Progenitor cell of endocrine pancreas (in vitro differentiated cells): ENCODE results near the gene EYA4. TPM values are rescaled to one million over a fixed set of nuclear protein-coding genes. Genes with fewer than 3 reads are reported as not detected.

Experiments used
- DNase-seq: peaks from one replicate; pipeline ENCODE4 v3.0.0; 2021; ENCODE audit warnings: low spot score; ENCODE audit not compliant: unreplicated experiment
- H3K27ac Mint-ChIP-seq: 2 replicates; pipeline ENCODE4 v1.8.0; 2021; ENCODE audit warnings: mild to moderate bottlenecking, moderate library complexity, mixed read lengths
- H3K27me3 Mint-ChIP-seq: 2 replicates; pipeline ENCODE4 v1.8.0; 2021; ENCODE audit warnings: mixed read lengths
- H3K36me3 Mint-ChIP-seq: 2 replicates; pipeline ENCODE4 v1.8.0; 2022; ENCODE audit warnings: mixed read lengths; ENCODE audit not compliant: insufficient read depth
- H3K4me1 Mint-ChIP-seq: 2 replicates; pipeline ENCODE4 v1.8.0; 2021; ENCODE audit warnings: low read depth, mixed read lengths
- H3K4me3 Mint-ChIP-seq: 2 replicates; pipeline ENCODE4 v1.8.0; 2021; ENCODE audit warnings: low read depth, mild to moderate bottlenecking, moderate library complexity, mixed read lengths
- H3K9me3 Mint-ChIP-seq: 2 replicates; pipeline ENCODE4 v1.8.0; 2021; ENCODE audit warnings: low read depth, mixed read lengths
- long read RNA-seq: library from polyadenylated mRNA; unstranded; transcript quantifications from one replicate; pipeline ENCODE4 v2.0.0, GENCODE V29; 2020
- total RNA-seq: library from RNA; stranded (reverse); gene quantifications from 2 replicates; pipeline ENCODE4 v1.2.1, GENCODE V29; 2021
- TF ChIP-seq, protein P1 (sequence below): fragments of 200-600 bp; sonication (generic); IDR thresholded peaks from one replicate; pipeline ENCODE4 v1.5.0; 2021; ENCODE audit warnings: antibody characterized with exemption, mild to moderate bottlenecking; ENCODE audit not compliant: unreplicated experiment

Gene EYA4, protein sequence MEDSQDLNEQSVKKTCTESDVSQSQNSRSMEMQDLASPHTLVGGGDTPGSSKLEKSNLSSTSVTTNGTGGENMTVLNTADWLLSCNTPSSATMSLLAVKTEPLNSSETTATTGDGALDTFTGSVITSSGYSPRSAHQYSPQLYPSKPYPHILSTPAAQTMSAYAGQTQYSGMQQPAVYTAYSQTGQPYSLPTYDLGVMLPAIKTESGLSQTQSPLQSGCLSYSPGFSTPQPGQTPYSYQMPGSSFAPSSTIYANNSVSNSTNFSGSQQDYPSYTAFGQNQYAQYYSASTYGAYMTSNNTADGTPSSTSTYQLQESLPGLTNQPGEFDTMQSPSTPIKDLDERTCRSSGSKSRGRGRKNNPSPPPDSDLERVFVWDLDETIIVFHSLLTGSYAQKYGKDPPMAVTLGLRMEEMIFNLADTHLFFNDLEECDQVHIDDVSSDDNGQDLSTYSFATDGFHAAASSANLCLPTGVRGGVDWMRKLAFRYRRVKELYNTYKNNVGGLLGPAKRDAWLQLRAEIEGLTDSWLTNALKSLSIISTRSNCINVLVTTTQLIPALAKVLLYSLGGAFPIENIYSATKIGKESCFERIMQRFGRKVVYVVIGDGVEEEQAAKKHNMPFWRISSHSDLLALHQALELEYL
- total RNA-seq = 0.33 and 0.41 TPM in 2 replicates
- long read RNA-seq = 0 reads

DNA sequence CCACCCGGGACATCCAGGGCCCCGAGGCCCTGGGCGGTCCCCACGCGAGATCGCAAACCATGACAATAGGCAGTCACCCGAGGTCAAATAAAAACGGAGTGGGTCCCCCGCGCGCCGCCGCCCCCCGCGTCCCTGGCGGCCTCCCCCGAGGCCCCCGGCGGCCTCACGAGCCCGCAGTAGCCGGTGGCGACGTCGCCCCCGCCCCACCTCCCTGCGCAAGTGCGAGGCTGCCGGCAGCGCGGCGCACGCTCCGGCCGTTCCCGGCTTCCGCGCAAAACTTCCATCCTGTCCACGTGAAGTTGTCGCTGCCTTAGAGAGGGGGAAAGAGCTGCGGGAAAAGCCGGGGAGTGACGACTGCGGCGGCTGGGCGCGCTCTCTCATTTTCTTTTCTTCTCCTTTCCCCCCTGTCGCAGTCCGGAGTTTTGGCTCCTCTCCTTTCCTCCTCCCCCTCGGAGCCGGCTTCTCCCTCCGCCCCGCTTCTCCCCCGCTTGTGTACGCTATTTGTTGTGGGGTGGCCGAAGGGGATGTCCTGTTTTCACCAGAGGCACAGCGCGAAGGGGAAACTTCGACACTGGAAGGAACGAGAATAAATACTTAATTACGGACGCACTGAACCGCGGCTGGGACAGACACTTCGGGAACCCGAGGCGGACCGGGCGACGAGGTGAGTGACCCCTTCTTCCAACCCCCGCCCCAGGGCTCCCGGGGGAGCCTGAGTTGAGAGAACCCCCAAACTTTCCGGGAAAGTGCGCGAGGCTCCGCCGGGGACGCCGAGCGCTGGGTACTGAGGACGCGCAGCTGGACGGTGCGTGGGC, at the start of gene EYA4:
Gene EYA4 (plus strand): TSS at position 272 of the 815 bp plus-strand sequence. CDS start 33,424 bp downstream, outside the sequence.
- H3K27ac Mint-ChIP-seq = peak within 1 kb of the TSS; percentile 89
- peak; percentile 17 for DNase-seq
- no peaks in the 10 kb centered on the region for H3K36me3 Mint-ChIP-seq
- H3K4me1 Mint-ChIP-seq = peaks cover 17% of the 10 kb centered on the region
- H3K4me3 Mint-ChIP-seq = peak within 1 kb of the TSS; percentile 76
- TF ChIP-seq, protein P1, sequence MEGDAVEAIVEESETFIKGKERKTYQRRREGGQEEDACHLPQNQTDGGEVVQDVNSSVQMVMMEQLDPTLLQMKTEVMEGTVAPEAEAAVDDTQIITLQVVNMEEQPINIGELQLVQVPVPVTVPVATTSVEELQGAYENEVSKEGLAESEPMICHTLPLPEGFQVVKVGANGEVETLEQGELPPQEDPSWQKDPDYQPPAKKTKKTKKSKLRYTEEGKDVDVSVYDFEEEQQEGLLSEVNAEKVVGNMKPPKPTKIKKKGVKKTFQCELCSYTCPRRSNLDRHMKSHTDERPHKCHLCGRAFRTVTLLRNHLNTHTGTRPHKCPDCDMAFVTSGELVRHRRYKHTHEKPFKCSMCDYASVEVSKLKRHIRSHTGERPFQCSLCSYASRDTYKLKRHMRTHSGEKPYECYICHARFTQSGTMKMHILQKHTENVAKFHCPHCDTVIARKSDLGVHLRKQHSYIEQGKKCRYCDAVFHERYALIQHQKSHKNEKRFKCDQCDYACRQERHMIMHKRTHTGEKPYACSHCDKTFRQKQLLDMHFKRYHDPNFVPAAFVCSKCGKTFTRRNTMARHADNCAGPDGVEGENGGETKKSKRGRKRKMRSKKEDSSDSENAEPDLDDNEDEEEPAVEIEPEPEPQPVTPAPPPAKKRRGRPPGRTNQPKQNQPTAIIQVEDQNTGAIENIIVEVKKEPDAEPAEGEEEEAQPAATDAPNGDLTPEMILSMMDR = no peak
- no peaks in the 10 kb centered on the region for H3K9me3 Mint-ChIP-seq
- H3K27me3 Mint-ChIP-seq = peaks cover 78% of the 10 kb centered on the region

DNA sequence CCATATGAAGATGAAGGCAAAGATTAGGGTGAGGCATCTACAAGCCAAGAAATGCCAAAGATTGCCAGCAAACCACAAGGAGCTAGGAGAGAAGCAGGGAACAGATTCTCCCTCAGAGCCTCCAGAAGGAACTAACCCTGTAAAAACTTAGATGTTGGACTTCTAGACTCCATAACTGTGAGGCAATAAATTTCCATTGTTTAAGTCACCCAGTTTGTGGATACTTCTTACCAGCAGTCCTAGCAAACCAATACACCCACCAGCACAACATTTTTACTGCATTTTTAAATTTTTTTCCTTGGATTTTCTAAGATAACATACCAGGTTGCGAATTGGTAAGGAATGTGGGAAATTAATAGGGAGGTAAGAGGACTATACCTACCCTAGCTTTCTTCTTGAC, 47.8 kb upstream of the EYA4 start:
- Mint-ChIP-seq H3K36me3 (no peaks in the 10 kb centered on the region), H3K4me1 (peaks cover 6% of the 10 kb centered on the region), H3K9me3 (peaks cover 10% of the 10 kb centered on the region), H3K4me3 (no peak overlapping the region), H3K27me3 (no peaks in the 10 kb centered on the region), H3K27ac (no peak overlapping the region)
- TF ChIP-seq, protein P1 = no peak
- no peak for DNase-seq

DNA sequence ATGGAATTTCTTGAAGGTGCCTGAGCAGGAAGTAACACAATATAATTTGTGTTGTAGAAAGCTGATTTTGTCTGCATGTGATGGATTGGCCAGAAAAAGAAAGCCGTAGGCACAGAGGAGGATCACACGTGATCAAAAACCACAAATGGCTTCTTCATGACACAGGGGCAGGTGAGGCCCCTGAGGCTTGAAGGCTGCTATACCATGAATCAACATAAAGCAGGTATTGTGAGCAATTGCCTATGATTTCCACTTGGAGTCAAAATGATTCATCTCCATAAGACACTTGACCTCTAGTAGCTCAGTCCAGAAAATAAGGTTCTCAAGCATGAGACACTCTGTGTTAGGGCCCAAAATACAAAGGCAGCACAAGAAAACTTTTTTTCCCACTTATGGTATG, 42.4 kb upstream of the EYA4 start:
- Mint-ChIP-seq H3K4me3 (no peak overlapping the region), H3K27me3 (peaks cover 5% of the 10 kb centered on the region), H3K36me3 (no peaks in the 10 kb centered on the region), H3K27ac (no peak overlapping the region), H3K4me1 (no peaks in the 10 kb centered on the region), H3K9me3 (peaks cover 10% of the 10 kb centered on the region)
- no peak for DNase-seq
- TF ChIP-seq, protein P1 = no peak

DNA sequence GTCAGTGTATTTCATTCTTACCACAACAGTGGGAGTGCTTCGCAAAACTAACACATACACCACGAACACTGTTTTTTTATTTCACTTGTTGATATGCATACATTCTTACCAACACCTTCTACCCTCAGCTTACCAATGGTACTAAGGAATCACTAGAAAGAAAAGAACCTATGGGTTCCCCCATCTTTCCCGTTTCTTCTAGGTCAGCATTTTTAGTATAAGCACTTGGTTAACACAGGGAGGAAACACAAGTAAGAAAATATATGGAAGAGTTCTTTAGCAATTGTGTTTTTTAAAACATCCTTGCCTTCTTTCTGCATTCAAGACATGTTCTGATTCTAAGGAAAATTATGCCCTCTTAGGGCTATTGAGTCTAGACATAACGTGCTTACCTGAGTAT, 39.9 kb upstream of the EYA4 start:
- Mint-ChIP-seq H3K4me1 (no peaks in the 10 kb centered on the region), H3K27ac (no peak overlapping the region), H3K4me3 (no peak overlapping the region), H3K9me3 (no peaks in the 10 kb centered on the region), H3K36me3 (no peaks in the 10 kb centered on the region), H3K27me3 (peaks cover 5% of the 10 kb centered on the region)
- DNase-seq = no peak
- TF ChIP-seq, protein P1 = no peak
